Loucy (cell line): Measurements from ENCODE around the gene NXPE4.

Experiments
- H2AFZ ChIP-seq: fragments of 200-600 bp; sonication (generic); 2 replicates; pipeline ENCODE4 v1.6.0; 2016; ENCODE audit warnings: antibody characterized with exemption, mild to moderate bottlenecking, low read length, moderate library complexity
- H3F3A ChIP-seq: fragments of 200-600 bp; 2 replicates; pipeline ENCODE4 v1.6.0; 2016; ENCODE audit warnings: antibody characterized with exemption, low read depth, mild to moderate bottlenecking
- H3K27me3 ChIP-seq: fragments of 200-600 bp; sonication (generic); 2 replicates; pipeline ENCODE4 v1.6.1; 2014; ENCODE audit warnings: low read length, mild to moderate bottlenecking; ENCODE audit not compliant: insufficient read depth, poor library complexity, severe bottlenecking
- H3K36me3 ChIP-seq: fragments of 200-600 bp; sonication (generic); 2 replicates; pipeline ENCODE4 v1.6.1; 2016; ENCODE audit warnings: low read length; ENCODE audit not compliant: insufficient read depth
- H3K4me1 ChIP-seq: fragments of 200-600 bp; sonication (generic); 2 replicates; pipeline ENCODE4 v1.5.1; 2014; ENCODE audit warnings: low read length, mild to moderate bottlenecking; ENCODE audit not compliant: insufficient read depth, poor library complexity, severe bottlenecking
- H3K4me2 ChIP-seq: fragments of 200-600 bp; sonication (generic); 2 replicates; pipeline ENCODE4 v1.6.0; 2014; ENCODE audit warnings: antibody characterized with exemption, low read length, low read depth, mild to moderate bottlenecking; ENCODE audit not compliant: poor library complexity, severe bottlenecking
- H3K4me3 ChIP-seq: fragments of 200-600 bp; sonication (generic); 2 replicates; pipeline ENCODE4 v1.5.1; 2014; ENCODE audit warnings: low read length, mild to moderate bottlenecking, mixed read lengths; ENCODE audit not compliant: poor library complexity, severe bottlenecking
- H3K79me2 ChIP-seq: fragments of 200-600 bp; sonication (generic); 2 replicates; pipeline ENCODE4 v1.6.1; 2014; ENCODE audit warnings: low read length; ENCODE audit not compliant: insufficient read depth
- H3K9ac ChIP-seq: fragments of 200-600 bp; sonication (generic); 2 replicates; pipeline ENCODE4 v1.6.0; 2014; ENCODE audit warnings: mild to moderate bottlenecking, low read depth, low read length, moderate library complexity; ENCODE audit not compliant: poor library complexity, severe bottlenecking
- H3K9me2 ChIP-seq: fragments of 200-600 bp; sonication (generic); replicated peaks from 2 replicates; pipeline ENCODE4 v1.6.1; 2016; ENCODE audit warnings: low read depth, low read length, mixed read lengths
- H3K9me3 ChIP-seq: fragments of 200-600 bp; sonication (generic); 2 replicates; pipeline ENCODE4 v1.6.1; 2014; ENCODE audit warnings: mild to moderate bottlenecking, antibody characterized with exemption, low read length, low read depth; ENCODE audit not compliant: insufficient read depth
- H4K20me1 ChIP-seq: fragments of 200-600 bp; sonication (generic); 2 replicates; pipeline ENCODE4 v1.6.0; 2014; ENCODE audit warnings: antibody characterized with exemption, low read length, mild to moderate bottlenecking; ENCODE audit not compliant: insufficient read depth, poor library complexity, severe bottlenecking
- EZH2phosphoT487 ChIP-seq: fragments of 200-600 bp; IDR thresholded peaks from 2 replicates; pipeline ENCODE4 v1.6.1; 2018; ENCODE audit warnings: antibody characterized with exemption, mild to moderate bottlenecking, moderate library complexity, borderline replicate concordance
- TF ChIP-seq, protein P1 (sequence below): fragments of 200-600 bp; sonication (generic); conservative IDR thresholded peaks from 2 replicates; pipeline ENCODE4 v1.5.1; 2014; ENCODE audit warnings: mild to moderate bottlenecking, antibody characterized with exemption, low read length

Gene NXPE4

DNA sequence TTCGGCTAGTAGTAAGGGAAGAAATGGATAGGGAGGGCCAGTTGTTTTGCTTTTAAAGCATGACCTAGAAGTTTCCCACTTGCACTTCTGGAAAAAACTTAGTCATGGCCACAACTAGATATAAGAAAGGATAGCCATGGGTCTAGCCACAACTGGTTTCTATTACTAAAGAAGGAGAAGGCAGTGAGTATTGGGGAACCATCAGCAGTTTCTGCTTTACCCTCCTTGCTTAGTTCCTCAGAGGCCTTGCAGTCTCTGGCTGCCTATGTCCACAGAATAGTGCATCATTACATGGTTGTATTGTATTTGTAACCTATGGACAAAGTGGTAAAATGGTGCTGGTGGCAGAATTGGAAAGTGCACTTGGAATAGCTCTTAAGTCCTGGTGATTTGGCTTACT lies 71.5 kb downstream of the NXPE4 start:
- Histone ChIP-seq H3K9me3 (no peaks in the 10 kb centered on the region), H3K79me2 (no peaks in the 10 kb centered on the region), H3K4me1 (no peaks in the 10 kb centered on the region), H3K9ac (no peak overlapping the region), H3K9me2 (no peaks in the 10 kb centered on the region), H3F3A (no peaks in the 10 kb centered on the region), H3K4me2 (no peak overlapping the region), H4K20me1 (no peaks in the 10 kb centered on the region), H3K4me3 (no peak overlapping the region), H3K27me3 (no peaks in the 10 kb centered on the region), H3K36me3 (no peaks in the 10 kb centered on the region), H2AFZ (no peak overlapping the region)
- TF ChIP-seq EZH2phosphoT487 = no peak
- TF ChIP-seq, protein P1, sequence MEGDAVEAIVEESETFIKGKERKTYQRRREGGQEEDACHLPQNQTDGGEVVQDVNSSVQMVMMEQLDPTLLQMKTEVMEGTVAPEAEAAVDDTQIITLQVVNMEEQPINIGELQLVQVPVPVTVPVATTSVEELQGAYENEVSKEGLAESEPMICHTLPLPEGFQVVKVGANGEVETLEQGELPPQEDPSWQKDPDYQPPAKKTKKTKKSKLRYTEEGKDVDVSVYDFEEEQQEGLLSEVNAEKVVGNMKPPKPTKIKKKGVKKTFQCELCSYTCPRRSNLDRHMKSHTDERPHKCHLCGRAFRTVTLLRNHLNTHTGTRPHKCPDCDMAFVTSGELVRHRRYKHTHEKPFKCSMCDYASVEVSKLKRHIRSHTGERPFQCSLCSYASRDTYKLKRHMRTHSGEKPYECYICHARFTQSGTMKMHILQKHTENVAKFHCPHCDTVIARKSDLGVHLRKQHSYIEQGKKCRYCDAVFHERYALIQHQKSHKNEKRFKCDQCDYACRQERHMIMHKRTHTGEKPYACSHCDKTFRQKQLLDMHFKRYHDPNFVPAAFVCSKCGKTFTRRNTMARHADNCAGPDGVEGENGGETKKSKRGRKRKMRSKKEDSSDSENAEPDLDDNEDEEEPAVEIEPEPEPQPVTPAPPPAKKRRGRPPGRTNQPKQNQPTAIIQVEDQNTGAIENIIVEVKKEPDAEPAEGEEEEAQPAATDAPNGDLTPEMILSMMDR = no peak

DNA sequence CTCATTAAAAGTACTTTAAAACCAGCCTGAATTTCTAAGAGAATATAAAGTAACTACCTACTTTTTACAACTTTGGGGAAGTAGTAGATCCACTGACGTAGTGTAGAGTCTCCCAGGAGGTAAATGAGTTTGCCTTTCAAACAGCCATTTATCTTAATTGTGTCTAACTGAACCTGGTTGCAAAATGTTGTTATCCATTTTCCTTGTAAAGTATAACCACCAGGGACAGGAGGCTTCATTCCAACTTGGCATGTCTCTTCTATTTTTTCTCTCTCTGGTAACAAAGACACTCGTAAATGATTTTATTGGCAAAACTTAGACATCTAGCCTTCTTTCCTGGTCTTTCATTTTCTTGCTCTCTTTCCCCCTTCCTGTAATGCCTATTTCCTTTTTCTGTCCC lies 72.8 kb downstream of the NXPE4 start:
- H3F3A ChIP-seq = no peaks in the 10 kb centered on the region
- H3K79me2 ChIP-seq = no peaks in the 10 kb centered on the region
- no peaks in the 10 kb centered on the region for H4K20me1 ChIP-seq
- no peak overlapping the region for H2AFZ ChIP-seq
- no peaks in the 10 kb centered on the region for H3K9me3 ChIP-seq
- H3K36me3 ChIP-seq = no peaks in the 10 kb centered on the region
- no peak overlapping the region for H3K9ac ChIP-seq
- no peak overlapping the region for H3K4me3 ChIP-seq
- H3K4me1 ChIP-seq = no peaks in the 10 kb centered on the region
- H3K4me2 ChIP-seq = no peak overlapping the region
- no peaks in the 10 kb centered on the region for H3K9me2 ChIP-seq
- H3K27me3 ChIP-seq = no peaks in the 10 kb centered on the region
- TF ChIP-seq EZH2phosphoT487 = no peak
- TF ChIP-seq, protein P1 = no peak
